NB4 (cell line): ENCODE measurements around the gene RIOK2.
"Not testable (repeated sequence)": the region's sequence is repeated elsewhere in the genome, so short reads cannot be mapped to it uniquely, and the experiment has no call there.

Source experiments
- CTCF ChIP-seq: IDR thresholded peaks from one replicate; pipeline ENCODE4 v1.5.1; 2012; ENCODE audit warnings: low read depth, low read length
- MAX ChIP-seq: IDR thresholded peaks from 2 replicates; pipeline ENCODE4 v1.6.1; 2011; ENCODE audit warnings: low read depth, low read length
- MYC ChIP-seq: IDR thresholded peaks from 2 replicates; pipeline ENCODE4 v1.6.1; 2011; ENCODE audit warnings: low read depth, low read length
- POLR2A ChIP-seq: IDR thresholded peaks from 2 replicates; pipeline ENCODE4 v1.6.1; 2011; ENCODE audit warnings: mild to moderate bottlenecking; ENCODE audit not compliant: insufficient read length; ENCODE audit errors: extremely low read depth

GRCh38 chr5:97189523-97189922, 6.5 kb upstream of the RIOK2 start:
- not testable (repeated sequence) for TF ChIP-seq CTCF, POLR2A, MAX, MYC
